GM12878 (cell line): ENCODE data around the gene ATF7. TPM values are rescaled to one million over a fixed set of nuclear protein-coding genes. Genes with fewer than 3 reads are reported as not detected.
A peak's percentile ranks its signal among the peaks of the same experiment; 100 is the strongest.

Experiments used
- ATAC-seq: fragments of 200-7000 bp; cut with Tn5 transposase; 3 replicates; pipeline ENCODE4 v1.9.1; 2020; ENCODE audit warnings: mild to moderate bottlenecking, moderate library complexity
- BruUV-seq: library from RNA; stranded (reverse); fragments of 400-500 nt; replicated peaks from 2 replicates; lab custom pipeline; 2021; lab: Mats Ljungman, UMichigan
- CTCF ChIA-PET: fragments of 300-600 bp; sonication (Branson Sonifier 250); formaldehyde crosslinking; extraction: SDS; loops from one replicate; lab custom pipeline; 2021; ENCODE audit warnings: inconsistent platforms; lab: Yijun Ruan, JAX
- POLR2A ChIA-PET: fragments of 350-600 bp; formaldehyde crosslinking; extraction: SDS; loops from one replicate; lab custom pipeline; 2021; ENCODE audit warnings: inconsistent platforms; lab: Charles Lee
- RAD21 ChIA-PET: fragments of 300-600 bp; sonication (Branson Sonifier 250); formaldehyde crosslinking; loops from one replicate; lab custom pipeline; 2023; ENCODE audit warnings: antibody characterized with exemption; ENCODE audit not compliant: unreplicated experiment; lab: Charles Lee
- SMC1A ChIA-PET: fragments of 300-600 bp; sonication (Branson Sonifier 250); formaldehyde crosslinking; loops from one replicate; lab custom pipeline; 2023; ENCODE audit not compliant: unreplicated experiment, uncharacterized antibody; lab: Charles Lee
- DNase-seq: peaks from one replicate; pipeline ENCODE4 v3.0.0-alpha.2; 2011; ENCODE audit warnings: low read depth, low spot score
- FAIRE-seq: peaks from 3 replicates; lab custom pipeline; 2011; peaks lifted over from hg19 to GRCh38; lab: Jason Lieb, UNC
- H2AFZ ChIP-seq: 2 replicates; pipeline ENCODE4 v1.6.0; 2011; ENCODE audit warnings: low read depth, low read length, control low read depth; ENCODE audit not compliant: control insufficient read depth
- H3K27ac ChIP-seq: 2 replicates; pipeline ENCODE4 v1.5.1; 2011; ENCODE audit warnings: control low read depth; ENCODE audit not compliant: control insufficient read depth, insufficient read depth
- H3K27me3 ChIP-seq, 2 experiments: replicated peaks in 1 of 2; 2 replicates each; pipeline versions ENCODE4 v1.6.0 to v1.6.1; 2011; ENCODE audit warnings: low read length in 1 of 2; ENCODE audit not compliant: control insufficient read depth in 2 of 2, insufficient read depth in 2 of 2
- H3K36me3 ChIP-seq, 2 experiments: 2 replicates each; pipeline ENCODE4 v1.5.1; 2011; ENCODE audit warnings: low read length in 1 of 2; ENCODE audit not compliant: control insufficient read depth in 2 of 2, insufficient read depth in 2 of 2
- H3K4me1 ChIP-seq: 2 replicates; pipeline ENCODE4 v1.6.1; 2011; ENCODE audit warnings: mild to moderate bottlenecking, low read length, moderate library complexity, mixed read lengths; ENCODE audit not compliant: control insufficient read depth, insufficient read depth
- H3K4me2 ChIP-seq: 2 replicates; pipeline ENCODE4 v1.6.0; 2011; ENCODE audit warnings: control low read depth; ENCODE audit not compliant: control insufficient read depth, insufficient read depth
- H3K4me3 ChIP-seq: fragments of 200-600 bp; sonication (generic); 2 replicates; pipeline ENCODE4 v1.5.1; 2016
- H3K79me2 ChIP-seq: 2 replicates; pipeline ENCODE4 v1.6.0; 2011; ENCODE audit warnings: low read length; ENCODE audit not compliant: control insufficient read depth, insufficient read depth
- H3K9ac ChIP-seq: 2 replicates; pipeline ENCODE4 v1.8.0; 2011; ENCODE audit warnings: low read length, control low read depth, mixed read lengths; ENCODE audit not compliant: control insufficient read depth, insufficient read depth
- H3K9me3 ChIP-seq: replicated peaks from 3 replicates; pipeline ENCODE4 v1.5.1; 2011; ENCODE audit warnings: mild to moderate bottlenecking, low read length; ENCODE audit not compliant: control insufficient read depth, insufficient read depth
- H4K20me1 ChIP-seq: 2 replicates; pipeline ENCODE4 v1.6.0; 2011; ENCODE audit not compliant: control insufficient read depth, insufficient read depth
- CHD1 ChIP-seq: IDR thresholded peaks from 2 replicates; pipeline ENCODE4 v1.6.1; 2012; ENCODE audit warnings: low read depth, low read length, improper control_type of control experiment
- EGR1 ChIP-seq, 2 experiments: IDR thresholded peaks; 1 replicate in 1 of 2; 2 replicates in 1 of 2; pipeline ENCODE4 v1.6.1; 2011 to 2012; ENCODE audit warnings: low read depth in 2 of 2, low read length in 2 of 2, borderline replicate concordance in 1 of 2, mild to moderate bottlenecking in 1 of 2, moderate library complexity in 1 of 2
- EZH2 ChIP-seq: IDR thresholded peaks from 2 replicates; pipeline ENCODE4 v1.6.1; 2012; ENCODE audit warnings: low read depth, mild to moderate bottlenecking, control low read depth, inconsistent platforms, low read length, borderline replicate concordance; ENCODE audit not compliant: control insufficient read depth
- GATAD2B ChIP-seq: fragments of 450-650 bp; conservative IDR thresholded peaks from 2 replicates; pipeline ENCODE4 v1.6.1; 2017; ENCODE audit warnings: low read depth, mild to moderate bottlenecking, moderate library complexity
- JUND ChIP-seq: IDR thresholded peaks from 2 replicates; pipeline ENCODE4 v1.6.1; 2012; ENCODE audit warnings: low read depth, mild to moderate bottlenecking, low read length, improper control_type of control experiment, moderate library complexity
- LARP7 ChIP-seq: fragments of 450-650 bp; IDR thresholded peaks from 2 replicates; pipeline ENCODE4 v1.6.1; 2017; ENCODE audit warnings: mild to moderate bottlenecking
- MYB ChIP-seq: fragments of 150-350 bp; IDR thresholded peaks from 2 replicates; pipeline ENCODE4 v1.6.1; 2014; ENCODE audit warnings: mild to moderate bottlenecking, low read depth, low read length, borderline replicate concordance
- NFIC ChIP-seq: IDR thresholded peaks from 2 replicates; pipeline ENCODE4 v1.6.1; 2012; ENCODE audit warnings: low read depth, mild to moderate bottlenecking, inconsistent platforms, low read length, moderate library complexity
- NRF1 ChIP-seq: conservative IDR thresholded peaks from 2 replicates; pipeline ENCODE4 v1.6.1; 2011; ENCODE audit warnings: mild to moderate bottlenecking, low read depth, low read length, improper control_type of control experiment
- RFX5 ChIP-seq: IDR thresholded peaks from 2 replicates; pipeline ENCODE4 v1.6.1; 2011; ENCODE audit warnings: low read depth, low read length, improper control_type of control experiment
- SREBF1 ChIP-seq: IDR thresholded peaks from 2 replicates; pipeline ENCODE4 v1.6.1; 2012; ENCODE audit warnings: mild to moderate bottlenecking, low read length
- TCF12 ChIP-seq: IDR thresholded peaks from 2 replicates; pipeline ENCODE4 v1.6.1; 2011; ENCODE audit warnings: low read depth, mild to moderate bottlenecking, low read length
- ZNF217 ChIP-seq: fragments of 450-650 bp; IDR thresholded peaks from 2 replicates; pipeline ENCODE4 v1.6.1; 2017; ENCODE audit warnings: antibody characterized with exemption, mild to moderate bottlenecking
- ZNF274 ChIP-seq: IDR thresholded peaks from one replicate; pipeline ENCODE4 v1.8.0; 2011; ENCODE audit not compliant: insufficient read length, insufficient read depth
- WGBS: methylation state at CpG from one replicate; pipeline ENCODE4 v1.1.6; 2016; ENCODE audit warnings: low lambda C conversion rate; ENCODE audit not compliant: insufficient replicate concordance, insufficient coverage; ENCODE audit errors: missing lambda C conversion rate; 5-methylcytosine and 5-hydroxymethylcytosine counted together
- in situ Hi-C: fragments of 300-500 bp; cut with MboI; formaldehyde crosslinking; loops from 9 replicates; pipeline ENCODE4 v1.14.3; 2018; ENCODE audit warnings: mixed read lengths
- intact Hi-C: fragments of 100-400 bp; cut with micrococcal nuclease; formaldehyde crosslinking; loops from one replicate; pipeline ENCODE4 v1.14.2; 2022; ENCODE audit not compliant: unreplicated experiment
- polyA plus RNA-seq, 11 experiments: library from polyadenylated mRNA; depleted of rRNA in 4 of 11; unstranded in 6 of 11; stranded (reverse) in 5 of 11; fragments of >200 nt; fragmentation: Nextera tagmentation in 4 of 11; fragmentation: Illumina TruSeq in 1 of 11; extraction: Ambion mirVana in 4 of 11; extraction: Trizol in 1 of 11; gene quantifications; 1 replicate in 1 of 11; 2 replicates in 10 of 11; pipeline versions ENCODE4 v1.2.1 to v1.2.3, GENCODE V29; 2011 to 2016; ENCODE audit warnings: inconsistent platforms in 2 of 11, missing spikeins in 2 of 11, low read depth in 1 of 11
- total RNA-seq, 4 experiments: library from RNA; depleted of rRNA in 3 of 4; stranded (reverse); fragments of >200 nt in 3 of 4; fragmentation: Illumina TruSeq in 1 of 4; extraction: Trizol in 1 of 4; gene quantifications; 2 replicates each; pipeline versions ENCODE4 v1.2.1 to v1.2.3, GENCODE V29; 2013 to 2021
- TF ChIP-seq, protein P1 (sequence below): fragments of 450-650 bp; IDR thresholded peaks from 2 replicates; pipeline ENCODE4 v1.6.1; 2017; ENCODE audit warnings: mild to moderate bottlenecking, moderate library complexity
- TF ChIP-seq, protein P2 (sequence below): fragments of 450-650 bp; formaldehyde crosslinking; IDR thresholded peaks from 2 replicates; pipeline ENCODE4 v1.5.0; 2022; ENCODE audit warnings: mild to moderate bottlenecking, missing genetic modification characterization

ATF7 gene
- total and polyA plus RNA-seq, 10 of the 15 experiments (the other 5 are each of a cell fraction or from before 2014, with no cell fraction given), result 9.1 to 30.7 (median 21.8) TPM

DNA sequence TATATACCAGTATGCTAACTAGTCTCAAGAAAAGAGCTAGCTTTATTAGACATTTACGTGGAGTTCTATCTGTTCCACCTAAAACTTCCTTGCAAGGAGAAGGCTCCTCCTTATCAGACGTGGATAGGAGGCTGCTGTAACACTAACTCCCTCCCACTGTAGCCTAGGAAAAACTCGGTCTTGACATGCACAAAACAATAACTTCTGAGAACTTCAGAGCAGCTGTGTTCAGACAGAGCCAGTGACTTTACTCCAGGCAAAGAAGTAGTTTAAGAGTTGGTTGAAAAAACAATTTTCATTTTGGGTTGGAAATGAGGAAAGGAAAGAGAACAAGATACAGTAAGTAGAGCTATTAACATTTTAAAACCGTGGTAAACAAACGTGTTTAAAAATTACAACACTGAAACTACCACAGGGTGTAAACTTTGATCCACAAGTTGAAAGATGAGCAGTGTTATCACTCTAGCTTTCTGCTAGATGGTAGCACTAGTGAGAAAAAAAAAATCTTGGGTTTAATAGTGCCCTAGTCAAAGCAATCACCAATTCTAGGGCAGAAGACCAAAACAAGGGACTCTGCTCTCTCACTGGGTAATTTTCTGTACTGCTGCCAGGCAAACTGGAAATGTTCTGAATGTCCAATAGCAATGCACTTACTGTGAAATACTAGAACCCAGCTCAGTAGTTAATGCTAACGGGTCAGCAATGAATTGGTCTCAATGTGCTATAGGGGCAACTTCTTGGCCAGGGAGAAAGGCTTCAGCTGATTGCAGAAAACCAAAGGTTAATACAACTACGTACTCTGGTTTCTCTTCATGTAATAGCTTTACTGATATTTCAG, 2.4 kb downstream of the ATF7 start:
- POLR2A ChIA-PET, result interaction anchor here (0.5 to 5.3 kb wide), 17 partner anchors 9 to 701 kb away, joined by 3 to 51 read pairs (median 3); partner anchors contain the start of genes CALCOCO1, CISTR and COPZ1
- Histone ChIP-seq H3K79me2 (peaks cover 60% of the 10 kb centered on the region), H3K4me3 (peak overlapping the region; percentile 94), H4K20me1 (no peaks in the 10 kb centered on the region), H3K4me2 (peak overlapping the region; percentile 85), H3K9ac (peak overlapping the region; percentile 93; the same call in 1 of the 2 replicates), H3K27me3 (no peaks in the 10 kb centered on the region), H3K36me3 (no peaks in the 10 kb centered on the region), H3K27ac (peak overlapping the region; percentile 38; the same call in 1 of the 2 replicates), H3K4me1 (no peaks in the 10 kb centered on the region; the same call in 1 of the 2 replicates), H3K9me3 (no peaks in the 10 kb centered on the region), H2AFZ (no peak overlapping the region)
- ATAC-seq (no peak), DNase-seq (no peak), FAIRE-seq (no peak)
- RAD21 ChIA-PET, result interaction anchor here (0.5 to 4.5 kb wide), 14 partner anchors 10 to 1369 kb away, joined by 3 to 39 read pairs (median 5); partner anchors contain the start of genes ATP5MC2 and TARBP2
- BruUV-seq, result no TSS peak
- SMC1A ChIA-PET, result interaction anchor here (0.8 to 4.7 kb wide), 29 partner anchors 8 to 133 kb away, joined by 3 to 52 read pairs (median 5); partner anchors contain the start of gene ATP5MC2
- in situ Hi-C loops (no loop called here), intact Hi-C loops (loop anchor here (2.0 kb wide), 1 partner anchor 81 kb away; no protein-coding TSS in a partner anchor)
- CTCF ChIA-PET, result interaction anchor here (0.6 to 3.2 kb wide), 29 partner anchors 9 to 1255 kb away, joined by 3 to 27 read pairs (median 3); partner anchors contain the start of genes ATP5MC2, HOXC10 and HOXC4
- 30% methylated on average over 7 of the region's 7 CpGs for WGBS
- TF ChIP-seq LARP7, result no peak
- TF ChIP-seq, protein P1, sequence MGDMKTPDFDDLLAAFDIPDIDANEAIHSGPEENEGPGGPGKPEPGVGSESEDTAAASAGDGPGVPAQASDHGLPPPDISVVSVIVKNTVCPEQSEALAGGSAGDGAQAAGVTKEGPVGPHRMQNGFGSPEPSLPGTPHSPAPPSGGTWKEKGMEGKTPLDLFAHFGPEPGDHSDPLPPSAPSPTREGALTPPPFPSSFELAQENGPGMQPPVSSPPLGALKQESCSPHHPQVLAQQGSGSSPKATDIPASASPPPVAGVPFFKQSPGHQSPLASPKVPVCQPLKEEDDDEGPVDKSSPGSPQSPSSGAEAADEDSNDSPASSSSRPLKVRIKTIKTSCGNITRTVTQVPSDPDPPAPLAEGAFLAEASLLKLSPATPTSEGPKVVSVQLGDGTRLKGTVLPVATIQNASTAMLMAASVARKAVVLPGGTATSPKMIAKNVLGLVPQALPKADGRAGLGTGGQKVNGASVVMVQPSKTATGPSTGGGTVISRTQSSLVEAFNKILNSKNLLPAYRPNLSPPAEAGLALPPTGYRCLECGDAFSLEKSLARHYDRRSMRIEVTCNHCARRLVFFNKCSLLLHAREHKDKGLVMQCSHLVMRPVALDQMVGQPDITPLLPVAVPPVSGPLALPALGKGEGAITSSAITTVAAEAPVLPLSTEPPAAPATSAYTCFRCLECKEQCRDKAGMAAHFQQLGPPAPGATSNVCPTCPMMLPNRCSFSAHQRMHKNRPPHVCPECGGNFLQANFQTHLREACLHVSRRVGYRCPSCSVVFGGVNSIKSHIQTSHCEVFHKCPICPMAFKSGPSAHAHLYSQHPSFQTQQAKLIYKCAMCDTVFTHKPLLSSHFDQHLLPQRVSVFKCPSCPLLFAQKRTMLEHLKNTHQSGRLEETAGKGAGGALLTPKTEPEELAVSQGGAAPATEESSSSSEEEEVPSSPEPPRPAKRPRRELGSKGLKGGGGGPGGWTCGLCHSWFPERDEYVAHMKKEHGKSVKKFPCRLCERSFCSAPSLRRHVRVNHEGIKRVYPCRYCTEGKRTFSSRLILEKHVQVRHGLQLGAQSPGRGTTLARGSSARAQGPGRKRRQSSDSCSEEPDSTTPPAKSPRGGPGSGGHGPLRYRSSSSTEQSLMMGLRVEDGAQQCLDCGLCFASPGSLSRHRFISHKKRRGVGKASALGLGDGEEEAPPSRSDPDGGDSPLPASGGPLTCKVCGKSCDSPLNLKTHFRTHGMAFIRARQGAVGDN, result no peak
- TF ChIP-seq ZNF217, result no peak
- TF ChIP-seq NRF1, result no peak
- no peak for TF ChIP-seq GATAD2B
- no peak for TF ChIP-seq EGR1 (IDR thresholded peaks at IDR 0.05; ENCODE audit: borderline replicate concordance in 1 of 2, low read depth in 2 of 2, low read length in 2 of 2)
- TF ChIP-seq MYB, result no peak
- no peak for TF ChIP-seq JUND
- no peak for TF ChIP-seq NFIC
- TF ChIP-seq, protein P2, sequence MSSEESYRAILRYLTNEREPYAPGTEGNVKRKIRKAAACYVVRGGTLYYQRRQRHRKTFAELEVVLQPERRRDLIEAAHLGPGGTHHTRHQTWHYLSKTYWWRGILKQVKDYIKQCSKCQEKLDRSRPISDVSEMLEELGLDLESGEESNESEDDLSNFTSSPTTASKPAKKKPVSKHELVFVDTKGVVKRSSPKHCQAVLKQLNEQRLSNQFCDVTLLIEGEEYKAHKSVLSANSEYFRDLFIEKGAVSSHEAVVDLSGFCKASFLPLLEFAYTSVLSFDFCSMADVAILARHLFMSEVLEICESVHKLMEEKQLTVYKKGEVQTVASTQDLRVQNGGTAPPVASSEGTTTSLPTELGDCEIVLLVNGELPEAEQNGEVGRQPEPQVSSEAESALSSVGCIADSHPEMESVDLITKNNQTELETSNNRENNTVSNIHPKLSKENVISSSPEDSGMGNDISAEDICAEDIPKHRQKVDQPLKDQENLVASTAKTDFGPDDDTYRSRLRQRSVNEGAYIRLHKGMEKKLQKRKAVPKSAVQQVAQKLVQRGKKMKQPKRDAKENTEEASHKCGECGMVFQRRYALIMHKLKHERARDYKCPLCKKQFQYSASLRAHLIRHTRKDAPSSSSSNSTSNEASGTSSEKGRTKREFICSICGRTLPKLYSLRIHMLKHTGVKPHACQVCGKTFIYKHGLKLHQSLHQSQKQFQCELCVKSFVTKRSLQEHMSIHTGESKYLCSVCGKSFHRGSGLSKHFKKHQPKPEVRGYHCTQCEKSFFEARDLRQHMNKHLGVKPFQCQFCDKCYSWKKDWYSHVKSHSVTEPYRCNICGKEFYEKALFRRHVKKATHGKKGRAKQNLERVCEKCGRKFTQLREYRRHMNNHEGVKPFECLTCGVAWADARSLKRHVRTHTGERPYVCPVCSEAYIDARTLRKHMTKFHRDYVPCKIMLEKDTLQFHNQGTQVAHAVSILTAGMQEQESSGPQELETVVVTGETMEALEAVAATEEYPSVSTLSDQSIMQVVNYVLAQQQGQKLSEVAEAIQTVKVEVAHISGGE (CRISPR knock-in tag), result no peak
- no peak for TF ChIP-seq TCF12
- no peak for TF ChIP-seq RFX5
- TF ChIP-seq EZH2, result no peak
- TF ChIP-seq ZNF274, result no peak
- TF ChIP-seq SREBF1, result no peak
- no peak for TF ChIP-seq CHD1
